Right cardiac atrium (tissue), 5 donors: ENCODE results near the gene STIL. TPM values are rescaled to one million over a fixed set of nuclear protein-coding genes. Genes with fewer than 3 reads are reported as not detected.

Experiments
- ATAC-seq, 2 donors: fragments of 200-7000 bp; cut with Tn5 transposase; one replicate each; pipeline versions ENCODE4 v1.8.0 to v1.9.1; 2020; ENCODE audit warnings: moderate library complexity in 2 of 2, mild to moderate bottlenecking in 1 of 2
- DNase-seq, 3 donors: peaks; one replicate each; pipeline ENCODE4 v3.0.0-alpha.2; 2020
- H3K27ac ChIP-seq: one replicate; pipeline ENCODE4 v1.5.1; 2013; ENCODE audit warnings: mild to moderate bottlenecking, low read length, control low read depth, moderate library complexity
- H3K27me3 ChIP-seq: one replicate; pipeline ENCODE4 v1.6.1; 2013; ENCODE audit not compliant: control insufficient read depth, insufficient read depth
- H3K4me1 ChIP-seq: one replicate; pipeline ENCODE4 v1.6.1; 2013; ENCODE audit warnings: low read length; ENCODE audit not compliant: control insufficient read depth, insufficient read depth
- H3K4me3 ChIP-seq: one replicate; pipeline ENCODE4 v1.5.1; 2013; ENCODE audit warnings: low read length, control low read depth
- H3K9me3 ChIP-seq: one replicate; pipeline ENCODE4 v1.6.1; 2013; ENCODE audit warnings: low read length; ENCODE audit not compliant: control insufficient read depth
- WGBS: extraction: QIAGEN DNeasy Blood & Tissue Kit; methylation state at CpG from one replicate; pipeline ENCODE4 v1.1.7; 2013; 5-methylcytosine and 5-hydroxymethylcytosine counted together
- intact Hi-C, 4 donors: fragments of 100-400 bp; cut with DNase I; formaldehyde crosslinking; loops; one replicate each; pipeline versions ENCODE4 v1.11.0 to v1.14.0; 2022 to 2023
- polyA plus RNA-seq: library from polyadenylated mRNA; stranded (reverse); fragments of 200-250 nt; gene quantifications from one replicate; pipeline ENCODE4 v1.2.3, GENCODE V29; 2013
- total RNA-seq, 4 donors: library from RNA; stranded (reverse); fragmentation: NEBNext Ultra II Directional; extraction: Animal tissue kit (Norgen Biotek cat#: 25700); gene quantifications; one replicate each; pipeline ENCODE4 v1.2.1, GENCODE V29; 2021
- donor health status: healthy with polysubstance abuse.
- donor health status: DM: no; HTN: yes; CAD: no.
- donor health status: DM: no; HTN: no; CAD: no.
- donor health status: DM: no; HTN: yes; CAD: no; lungs with severe emphysema.
- donor health status: DM: yes; HTN: yes; CAD: no.

Gene STIL
- total and polyA plus RNA-seq, 5 donors: 0.27 to 0.94 (median 0.88) TPM

DNA sequence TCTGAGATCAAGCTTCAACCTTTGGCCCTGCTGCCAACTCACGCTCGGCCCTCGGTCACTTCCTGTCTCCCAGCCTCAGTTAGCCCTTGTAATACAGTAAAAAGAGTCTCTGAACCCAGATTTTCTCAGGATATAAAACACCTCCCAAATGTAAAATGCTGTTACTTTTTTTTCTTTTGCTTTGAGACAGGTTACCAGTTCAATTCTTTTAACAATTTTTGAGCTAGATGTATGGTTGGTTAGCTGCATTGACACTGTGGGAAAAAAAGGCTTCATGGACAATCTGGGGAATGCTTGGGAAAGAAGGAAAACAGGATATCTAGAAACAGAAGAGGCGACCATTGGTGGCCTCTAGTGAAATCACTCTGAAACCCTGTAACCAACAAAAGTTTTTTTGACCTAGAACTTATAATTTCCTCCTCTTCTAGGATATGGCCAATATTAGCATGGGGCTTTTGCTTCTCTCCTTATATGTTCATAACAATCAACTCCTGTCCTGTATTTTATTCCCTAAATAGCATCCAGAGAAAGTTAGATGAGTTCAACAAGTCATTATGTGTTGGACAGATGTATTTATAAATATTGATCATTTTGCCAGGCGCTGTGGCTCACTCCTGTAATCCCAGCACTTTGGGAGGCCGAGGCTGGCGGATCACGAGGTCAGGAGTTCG, 21.0 kb upstream of the STIL start:
- no peak for DNase-seq
- Histone ChIP-seq H3K27ac (peak overlapping the region; percentile 99), H3K27me3 (no peaks in the 10 kb centered on the region), H3K4me1 (peaks cover 3% of the 10 kb centered on the region), H3K4me3 (peak overlapping the region; percentile 78), H3K9me3 (no peaks in the 10 kb centered on the region)
- ATAC-seq: no peak
- intact Hi-C loops: no loop called here
- 53% methylated on average over 9 of the region's 9 CpGs for WGBS

DNA sequence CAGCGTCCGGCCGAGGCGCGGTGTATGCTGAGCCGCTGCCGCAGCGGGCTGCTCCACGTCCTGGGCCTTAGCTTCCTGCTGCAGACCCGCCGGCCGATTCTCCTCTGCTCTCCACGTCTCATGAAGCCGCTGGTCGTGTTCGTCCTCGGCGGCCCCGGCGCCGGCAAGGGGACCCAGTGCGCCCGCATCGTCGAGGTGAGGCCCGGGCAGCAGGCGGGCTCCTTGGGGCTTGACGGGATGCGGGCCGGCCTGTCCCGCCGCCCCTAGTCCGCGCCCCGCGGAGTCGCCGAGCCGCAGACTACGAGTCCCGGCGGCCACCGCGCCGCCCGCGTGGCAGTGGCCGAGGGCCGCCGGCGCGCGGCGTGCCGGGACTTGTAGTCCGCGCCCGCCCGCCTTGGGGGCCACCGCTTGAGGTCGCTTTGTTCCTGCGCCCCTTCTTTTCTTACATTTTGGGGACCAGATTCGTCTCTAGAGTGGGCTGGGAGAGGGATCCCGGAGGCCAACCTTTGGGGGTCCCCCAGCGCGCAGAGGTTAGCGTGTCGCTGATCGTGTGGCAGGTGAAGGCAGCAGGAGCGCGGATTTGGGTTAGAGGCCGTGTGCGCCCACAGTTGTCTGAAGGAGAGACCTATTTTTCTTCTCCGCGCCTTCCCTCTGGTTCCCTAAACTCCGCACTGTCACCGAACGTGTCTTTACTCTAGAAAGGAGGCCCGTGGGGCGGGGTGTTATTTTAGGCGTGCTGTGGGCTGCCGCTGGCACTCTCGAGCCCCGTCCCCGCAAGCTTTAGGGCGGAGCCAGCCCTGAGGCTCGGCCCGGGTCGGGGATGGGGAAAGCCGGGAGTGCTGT, 20.2 kb upstream of the STIL start:
- peak; percentile 94 to 95 for ATAC-seq
- under 1% methylated on average over 90 of the region's 90 CpGs for WGBS
- H3K27ac ChIP-seq: peak overlapping the region; percentile 99
- H3K4me1 ChIP-seq: peaks cover 3% of the 10 kb centered on the region
- H3K27me3 ChIP-seq: no peaks in the 10 kb centered on the region
- H3K9me3 ChIP-seq: no peaks in the 10 kb centered on the region
- peak; percentile 86 to 93 (median 92) for DNase-seq
- H3K4me3 ChIP-seq: peak overlapping the region; percentile 78
- intact Hi-C loops: loop anchor here in 1 of 4 donors (2.0 kb wide), 1 partner anchor 19 kb away; the partner anchor contains the start of gene STIL

DNA sequence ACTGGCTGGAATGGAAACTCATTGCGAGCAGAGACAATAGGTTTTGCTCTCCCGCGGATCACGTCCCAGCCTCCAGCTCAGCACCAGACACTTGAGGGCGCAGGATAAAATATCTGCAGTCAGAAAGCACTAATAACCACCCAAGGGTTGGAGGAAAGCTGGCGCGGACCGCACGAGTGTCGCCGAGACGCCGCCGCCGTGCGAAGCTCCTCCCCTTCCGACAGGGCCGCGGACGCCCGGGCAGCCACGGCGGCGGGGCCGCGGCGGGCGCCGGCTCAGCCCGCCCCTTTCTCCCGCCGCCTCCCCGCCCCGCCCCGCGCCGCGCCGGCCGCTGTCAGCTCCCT, 19.6 kb upstream of the STIL start, which contains the start of gene CMPK1:
Gene CMPK1 (plus strand): TSS at position 213 of the 344 bp plus-strand sequence. CDS start 156 bp downstream, outside the sequence.
- intact Hi-C loops: loop anchor here in 1 of 4 donors (2.0 kb wide), 1 partner anchor 19 kb away; the partner anchor contains the start of gene STIL
- Histone ChIP-seq H3K27ac (peak within 1 kb of the TSS; percentile 99), H3K4me3 (peak within 1 kb of the TSS; percentile 78), H3K9me3 (no peaks in the 10 kb centered on the region), H3K27me3 (no peaks in the 10 kb centered on the region), H3K4me1 (peaks cover 3% of the 10 kb centered on the region)
- ATAC-seq: peak; percentile 89 to 90
- under 1% methylated on average over 40 of the region's 40 CpGs for WGBS
- DNase-seq: peak; percentile 88 to 95 (median 94)

DNA sequence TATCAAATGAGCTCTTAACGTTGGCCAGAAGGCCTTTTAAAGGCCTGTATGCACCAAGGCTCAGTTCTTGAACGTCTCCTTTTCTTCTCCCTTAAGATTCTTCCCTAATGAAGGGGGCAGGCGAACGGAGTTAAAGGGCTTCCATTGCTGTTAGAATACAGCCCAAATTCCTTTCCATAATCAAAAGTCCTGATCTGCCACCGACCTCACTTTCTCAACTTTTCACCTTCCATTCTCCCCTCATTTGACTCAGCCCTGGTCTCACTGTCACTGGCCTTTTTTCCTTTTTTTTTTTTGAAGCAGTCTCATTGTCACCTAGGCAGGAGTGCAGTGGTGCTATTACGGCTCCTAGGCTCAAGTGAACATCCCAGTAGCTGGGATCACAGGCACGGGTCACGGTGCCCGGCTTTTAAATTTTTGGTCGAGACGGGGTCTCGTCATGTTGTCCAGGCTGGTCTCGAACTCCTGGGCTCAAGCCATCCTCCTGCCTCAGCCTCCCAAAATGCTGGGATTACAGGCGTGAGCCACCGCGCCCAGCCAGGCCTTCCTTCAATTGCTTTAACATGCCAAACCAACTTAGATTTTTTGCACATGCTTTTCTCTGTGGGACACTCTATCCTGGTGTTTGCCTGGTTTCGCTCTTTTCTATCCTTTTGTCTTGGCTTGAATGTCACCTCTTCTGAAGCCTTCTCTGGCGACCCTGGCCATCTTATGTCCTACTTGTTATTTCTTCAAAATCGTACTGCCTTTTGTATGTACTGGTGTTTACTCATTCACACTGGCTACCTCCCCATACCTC, 19.0 kb upstream of the STIL start:
- no peaks in the 10 kb centered on the region for H3K27me3 ChIP-seq
- H3K27ac ChIP-seq: peak overlapping the region; percentile 39
- peak overlapping the region; percentile 78 for H3K4me3 ChIP-seq
- H3K9me3 ChIP-seq: no peaks in the 10 kb centered on the region
- intact Hi-C loops: loop anchor here in 1 of 4 donors (2.0 kb wide), 1 partner anchor 18 kb away; the partner anchor contains the start of gene STIL
- H3K4me1 ChIP-seq: peaks cover 3% of the 10 kb centered on the region
- 40% methylated on average over 19 of the region's 19 CpGs for WGBS
- no peak for ATAC-seq
- no peak for DNase-seq

DNA sequence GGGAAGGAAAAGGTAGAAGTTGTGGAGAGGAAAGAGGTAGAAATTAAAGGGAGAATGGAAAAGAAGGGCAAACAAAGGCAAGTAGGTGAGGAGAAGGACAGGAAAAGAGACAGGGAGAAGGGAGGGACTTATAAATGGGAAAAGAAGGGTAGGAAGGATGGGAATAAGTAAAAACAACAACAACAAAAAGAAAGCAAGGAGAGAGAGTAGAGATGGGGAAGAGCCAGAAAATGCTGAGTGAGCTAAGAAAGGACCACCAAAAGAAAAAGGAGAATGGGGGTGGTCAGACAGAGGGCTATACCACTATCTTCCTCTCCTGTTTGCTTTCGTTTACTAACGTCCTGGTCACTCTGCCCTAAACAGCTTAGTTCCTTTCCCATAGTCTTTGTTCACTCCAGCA, 17.9 kb upstream of the STIL start:
- H3K4me3 ChIP-seq: no peak overlapping the region
- intact Hi-C loops: loop anchor here in 1 of 4 donors (2.0 kb wide), 1 partner anchor 17 kb away; the partner anchor contains the start of gene STIL
- peaks cover 3% of the 10 kb centered on the region for H3K4me1 ChIP-seq
- ATAC-seq: no peak
- no peaks in the 10 kb centered on the region for H3K27me3 ChIP-seq
- H3K9me3 ChIP-seq: no peaks in the 10 kb centered on the region
- no peak for DNase-seq
- WGBS: 83% methylated on average over 2 of the region's 2 CpGs
- no peak overlapping the region for H3K27ac ChIP-seq

DNA sequence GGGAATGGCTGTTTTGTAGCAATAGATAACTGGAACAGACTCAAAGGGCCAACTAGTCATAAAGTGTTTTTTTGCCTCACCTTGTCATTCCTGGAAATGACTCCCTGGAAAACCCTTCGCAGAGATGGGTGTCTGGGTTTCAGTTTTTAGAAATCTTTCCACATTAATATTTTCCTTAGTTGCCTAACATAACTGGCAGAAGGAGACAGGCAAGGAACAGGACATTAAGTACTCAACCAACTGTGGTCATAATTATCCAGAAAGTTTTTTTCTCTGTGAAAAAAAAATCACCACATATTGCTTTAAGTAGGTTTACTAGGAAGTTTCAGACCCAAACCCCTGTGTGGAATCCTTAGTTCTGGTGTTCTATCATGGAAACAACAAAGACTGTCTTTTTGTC, 16.3 kb upstream of the STIL start:
- Histone ChIP-seq H3K4me1 (peaks cover 3% of the 10 kb centered on the region), H3K27ac (no peak overlapping the region), H3K4me3 (no peak overlapping the region), H3K9me3 (no peaks in the 10 kb centered on the region), H3K27me3 (no peaks in the 10 kb centered on the region)
- ATAC-seq (no peak), DNase-seq (no peak)
- intact Hi-C loops: no loop called here
- 91% methylated on average over 1 of the region's 1 CpG for WGBS

DNA sequence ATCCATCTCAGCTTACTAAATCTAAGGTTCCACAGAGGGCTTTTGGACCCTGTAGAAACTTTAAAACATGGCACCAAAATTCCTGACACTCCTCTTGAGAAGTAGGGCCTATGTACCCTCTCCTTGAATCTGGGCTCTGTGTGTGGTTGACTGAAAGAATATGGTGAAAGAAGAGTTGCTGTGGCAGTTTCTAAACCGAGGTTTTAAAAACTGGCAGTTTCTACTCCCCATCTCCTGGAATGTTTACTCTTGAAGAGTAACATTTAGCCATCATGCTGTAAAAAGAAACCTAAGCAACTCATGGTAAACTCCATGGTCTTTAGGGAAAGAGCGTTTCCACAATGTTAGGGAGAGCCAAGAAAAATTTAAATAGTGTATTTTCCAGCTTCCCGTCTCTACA, 15.0 kb upstream of the STIL start:
- no peaks in the 10 kb centered on the region for H3K27me3 ChIP-seq
- DNase-seq: no peak
- H3K9me3 ChIP-seq: no peaks in the 10 kb centered on the region
- intact Hi-C loops: no loop called here
- no peak overlapping the region for H3K27ac ChIP-seq
- 93% methylated on average over 3 of the region's 3 CpGs for WGBS
- peaks cover 3% of the 10 kb centered on the region for H3K4me1 ChIP-seq
- H3K4me3 ChIP-seq: no peak overlapping the region
- ATAC-seq: no peak

DNA sequence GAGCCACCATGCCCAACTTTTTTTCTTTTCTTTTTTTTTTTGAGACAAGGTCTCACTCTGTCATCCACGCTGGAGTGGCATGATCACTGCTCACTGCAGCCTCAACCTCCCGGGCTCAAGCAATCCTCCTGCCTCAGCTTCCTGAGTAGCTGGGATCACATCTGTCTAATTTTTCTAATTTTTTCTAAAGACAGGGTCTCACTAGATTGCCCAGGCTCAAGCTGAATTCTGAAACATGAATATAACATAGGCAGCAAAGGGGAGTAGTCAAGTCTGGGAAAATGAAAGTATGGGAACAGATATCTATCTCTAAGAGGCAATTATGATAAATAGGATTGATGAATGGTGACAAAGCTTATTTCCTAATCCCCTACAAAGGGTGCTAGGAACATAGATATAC, 12.3 kb upstream of the STIL start:
- no peaks in the 10 kb centered on the region for H3K27me3 ChIP-seq
- no peak for ATAC-seq
- intact Hi-C loops: no loop called here

DNA sequence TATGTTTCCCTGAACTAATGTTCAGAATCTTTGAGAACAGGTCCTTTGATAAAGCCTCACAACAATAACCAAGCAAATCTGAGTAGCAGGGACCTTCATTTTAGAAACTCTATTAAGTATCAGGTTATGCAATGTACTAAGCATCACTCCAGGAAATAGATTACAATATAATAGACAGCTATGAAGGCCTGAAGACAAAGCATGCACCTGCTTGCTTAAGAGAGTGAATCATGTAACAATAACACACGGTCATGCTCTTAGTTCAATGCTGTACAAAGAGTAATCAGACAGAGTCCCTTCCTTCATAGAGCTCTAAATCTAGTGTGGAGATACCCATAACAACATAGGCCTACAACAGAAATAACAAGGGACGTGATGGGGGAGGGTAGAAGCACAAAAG, 11.6 kb upstream of the STIL start:
- WGBS: 80% methylated on average over 2 of the region's 2 CpGs
- Histone ChIP-seq H3K4me3 (no peak overlapping the region), H3K9me3 (no peaks in the 10 kb centered on the region), H3K27ac (no peak overlapping the region), H3K27me3 (no peaks in the 10 kb centered on the region), H3K4me1 (no peaks in the 10 kb centered on the region)
- DNase-seq (no peak), ATAC-seq (no peak)
- intact Hi-C loops: no loop called here

More for the DNA sequence above, 12.3 kb upstream of the STIL start:
- no peaks in the 10 kb centered on the region for H3K9me3 ChIP-seq
- H3K4me1 ChIP-seq: no peaks in the 10 kb centered on the region
- H3K27ac ChIP-seq: no peak overlapping the region
- H3K4me3 ChIP-seq: no peak overlapping the region
- WGBS: 91% methylated on average over 2 of the region's 2 CpGs
- DNase-seq: no peak

DNA sequence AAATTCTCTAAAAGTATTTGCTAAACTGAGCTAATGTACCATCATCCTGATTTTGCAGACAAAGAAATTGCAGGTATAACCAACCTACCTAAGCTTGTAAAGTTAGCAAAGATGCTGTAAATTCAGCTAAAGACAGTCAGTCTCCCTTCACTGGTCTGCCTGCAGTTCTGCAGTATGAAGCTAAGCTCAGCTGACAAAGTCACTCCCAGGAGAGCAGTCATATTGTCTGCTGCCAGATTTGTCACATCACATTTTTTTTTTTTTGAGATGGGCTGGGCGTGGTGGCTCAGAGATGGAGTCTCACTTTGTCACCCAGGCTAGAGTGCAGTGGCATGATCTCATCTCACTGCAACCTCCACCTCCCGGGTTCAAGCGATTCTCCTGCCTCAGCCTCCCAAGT, 10.7 kb upstream of the STIL start:
- intact Hi-C loops: no loop called here
- Histone ChIP-seq H3K27me3 (no peaks in the 10 kb centered on the region), H3K4me3 (no peak overlapping the region), H3K9me3 (no peaks in the 10 kb centered on the region), H3K27ac (no peak overlapping the region), H3K4me1 (no peaks in the 10 kb centered on the region)
- no peak for ATAC-seq
- 87% methylated on average over 3 of the region's 3 CpGs for WGBS
- no peak for DNase-seq
